GM21367 (cell line): Measurements from ENCODE around the gene ANTXR2.
"Not testable (repeated sequence)": the region's sequence is repeated elsewhere in the genome, so short reads cannot be mapped to it uniquely, and the experiment has no call there.

Experiments
- ATAC-seq: cut with Tn5 transposase; IDR thresholded peaks from one replicate; pipeline ENCODE4 v1.9.1; 2021; ENCODE audit not compliant: unreplicated experiment

ANTXR2 gene

GRCh38 chr4:79927931-79928330 lies 145.1 kb downstream of the ANTXR2 start:
- no peak for ATAC-seq

- no peak for ATAC-seq
Measured at GRCh38 chr4:79923281-79923680, 149.7 kb downstream of the ANTXR2 start.

- ATAC-seq, result no peak
Measured at GRCh38 chr4:79922011-79922410, 151.0 kb downstream of the ANTXR2 start.

GRCh38 chr4:79920163-79920853 lies 152.7 kb downstream of the ANTXR2 start:
- ATAC-seq, result no peak

- no peak for ATAC-seq
Measured at GRCh38 chr4:79918292-79918691, 154.7 kb downstream of the ANTXR2 start.

GRCh38 chr4:79917246-79917645 lies 155.8 kb downstream of the ANTXR2 start:
- peak; percentile 85 for ATAC-seq

GRCh38 chr4:79915246-79915645 lies 157.8 kb downstream of the ANTXR2 start:
- ATAC-seq, result no peak

GRCh38 chr4:79913581-79913980 lies 159.4 kb downstream of the ANTXR2 start:
- ATAC-seq, result no peak

GRCh38 chr4:79907001-79907400 lies 166.0 kb downstream of the ANTXR2 start:
- ATAC-seq, result no peak

- no peak for ATAC-seq
Measured at GRCh38 chr4:79906303-79906702, 166.7 kb downstream of the ANTXR2 start.

- ATAC-seq, result no peak
Measured at GRCh38 chr4:79905212-79905611, 167.8 kb downstream of the ANTXR2 start.

- ATAC-seq, result no peak
Measured at GRCh38 chr4:79904331-79904730, 168.7 kb downstream of the ANTXR2 start.

GRCh38 chr4:79900182-79900581 lies 172.8 kb downstream of the ANTXR2 start:
- ATAC-seq, result no peak

GRCh38 chr4:79899481-79899880 lies 173.5 kb downstream of the ANTXR2 start:
- ATAC-seq, result no peak

GRCh38 chr4:79898055-79898454 lies 175.0 kb downstream of the ANTXR2 start:
- no peak for ATAC-seq

GRCh38 chr4:79897174-79897573 lies 175.9 kb downstream of the ANTXR2 start:
- ATAC-seq, result no peak

- no peak for ATAC-seq
Measured at GRCh38 chr4:79893456-79893855, 179.6 kb downstream of the ANTXR2 start.

GRCh38 chr4:79889026-79889425 lies 184.0 kb downstream of the ANTXR2 start:
- not testable (repeated sequence) for ATAC-seq

GRCh38 chr4:79886557-79886956 lies 186.5 kb downstream of the ANTXR2 start:
- ATAC-seq, result no peak

- ATAC-seq, result no peak
Measured at GRCh38 chr4:79886021-79886420, 187.0 kb downstream of the ANTXR2 start.

- ATAC-seq, result no peak
Measured at GRCh38 chr4:79883290-79883689, 189.7 kb downstream of the ANTXR2 start.

- no peak for ATAC-seq
Measured at GRCh38 chr4:79882806-79883205, 190.2 kb downstream of the ANTXR2 start.

- no peak for ATAC-seq
Measured at GRCh38 chr4:79881407-79881806, 191.6 kb downstream of the ANTXR2 start.
